Large intestine (tissue), 3 donors: Measurements from ENCODE around the gene RAB39A. TPM values are rescaled to one million over a fixed set of nuclear protein-coding genes. Genes with fewer than 3 reads are reported as not detected.
"Not testable (repeated sequence)": the region's sequence is repeated elsewhere in the genome, so short reads cannot be mapped to it uniquely, and the experiment has no call there.

Source experiments
- DNase-seq, 2 donors: peaks; one replicate each; pipeline versions ENCODE4 v3.0.0 to v3.0.0-alpha.2; 2013
- H3K27ac ChIP-seq: one replicate; pipeline ENCODE4 v1.5.1; 2013; ENCODE audit warnings: low read length
- H3K27me3 ChIP-seq: 2 replicates; pipeline ENCODE4 v1.6.1; 2013; ENCODE audit warnings: low read length; ENCODE audit not compliant: control insufficient read depth, insufficient read depth
- H3K36me3 ChIP-seq: 2 replicates; pipeline ENCODE4 v1.6.1; 2013; ENCODE audit warnings: low read length; ENCODE audit not compliant: control insufficient read depth, insufficient read depth
- H3K4me1 ChIP-seq: one replicate; pipeline ENCODE4 v1.6.1; 2013; ENCODE audit warnings: low read length; ENCODE audit not compliant: control insufficient read depth, insufficient read depth
- H3K4me3 ChIP-seq: one replicate; pipeline ENCODE4 v1.5.1; 2013; ENCODE audit warnings: low read length
- H3K9me3 ChIP-seq: one replicate; pipeline ENCODE4 v1.6.1; 2013; ENCODE audit warnings: mild to moderate bottlenecking, low read depth, low read length, moderate library complexity; ENCODE audit not compliant: control insufficient read depth
- WGBS: methylation state at CpG from one replicate; pipeline ENCODE4 v1.1.5; 2013; ENCODE audit warnings: low lambda C conversion rate; ENCODE audit not compliant: insufficient coverage; 5-methylcytosine and 5-hydroxymethylcytosine counted together
- polyA plus RNA-seq: library from polyadenylated mRNA; unstranded; fragments of 120-200 nt; gene quantifications from one replicate; pipeline ENCODE4 v1.2.1, GENCODE V29; 2013

Gene RAB39A
- polyA plus RNA-seq, 1 donor = 2.2 TPM

- peaks cover 6% of the 10 kb centered on the region for H3K4me1 ChIP-seq
- H3K4me3 ChIP-seq = no peak overlapping the region
- peaks cover 6% of the 10 kb centered on the region for H3K27me3 ChIP-seq
- no CpG with 5 or more reads among the region's 2 CpGs for WGBS
- H3K9me3 ChIP-seq = peaks cover 3% of the 10 kb centered on the region
- H3K27ac ChIP-seq = no peak overlapping the region
- H3K36me3 ChIP-seq = no peaks in the 10 kb centered on the region
- no peak for DNase-seq
Observed at GRCh38 chr11:107924306-107924705, 3.9 kb upstream of the RAB39A start.

GRCh38 chr11:107927559-107927958 lies 689 bp upstream of the RAB39A start:
- Histone ChIP-seq H3K4me1 (peaks cover 6% of the 10 kb centered on the region), H3K36me3 (no peaks in the 10 kb centered on the region), H3K4me3 (peak overlapping the region; percentile 22), H3K9me3 (peaks cover 3% of the 10 kb centered on the region), H3K27ac (no peak overlapping the region), H3K27me3 (peaks cover 11% of the 10 kb centered on the region)
- no peak for DNase-seq
- no CpG with 5 or more reads among the region's 5 CpGs for WGBS

GRCh38 chr11:107928767-107929507 lies 689 bp downstream of the RAB39A start:
- Histone ChIP-seq H3K4me3 (peak overlapping the region; percentile 59), H3K36me3 (no peaks in the 10 kb centered on the region), H3K27ac (no peak overlapping the region), H3K27me3 (peaks cover 11% of the 10 kb centered on the region), H3K4me1 (peaks cover 6% of the 10 kb centered on the region), H3K9me3 (peaks cover 3% of the 10 kb centered on the region)
- WGBS = 0% methylated on average over 11 of the region's 41 CpGs
- DNase-seq = peak; percentile 10 to 45

GRCh38 chr11:107929611-107930200 lies 1.5 kb downstream of the RAB39A start:
- Histone ChIP-seq H3K27me3 (peaks cover 11% of the 10 kb centered on the region), H3K4me1 (peaks cover 6% of the 10 kb centered on the region), H3K36me3 (no peaks in the 10 kb centered on the region), H3K4me3 (no peak overlapping the region), H3K9me3 (peaks cover 3% of the 10 kb centered on the region), H3K27ac (no peak overlapping the region)
- no peak for DNase-seq
- WGBS = 56% methylated on average over 5 of the region's 10 CpGs

- no peak overlapping the region for H3K27ac ChIP-seq
- peaks cover 6% of the 10 kb centered on the region for H3K4me1 ChIP-seq
- peaks cover 3% of the 10 kb centered on the region for H3K9me3 ChIP-seq
- 100% methylated on average over 1 of the region's 7 CpGs for WGBS
- H3K36me3 ChIP-seq = no peaks in the 10 kb centered on the region
- no peak overlapping the region for H3K4me3 ChIP-seq
- no peak for DNase-seq
- peaks cover 11% of the 10 kb centered on the region for H3K27me3 ChIP-seq
Observed at GRCh38 chr11:107931206-107931605, 3.0 kb downstream of the RAB39A start.

GRCh38 chr11:107947904-107948303 lies 19.7 kb downstream of the RAB39A start:
- DNase-seq = no peak
- Histone ChIP-seq H3K9me3 (no peaks in the 10 kb centered on the region), H3K36me3 (no peaks in the 10 kb centered on the region), H3K27ac (no peak overlapping the region), H3K4me1 (no peaks in the 10 kb centered on the region), H3K27me3 (no peaks in the 10 kb centered on the region), H3K4me3 (no peak overlapping the region)
- 96% methylated on average over 2 of the region's 4 CpGs for WGBS

- WGBS = 100% methylated on average over 1 of the region's 12 CpGs
- DNase-seq, H3K27me3 ChIP-seq, H3K4me1 ChIP-seq, H3K36me3 ChIP-seq, H3K4me3 ChIP-seq, H3K9me3 ChIP-seq, H3K27ac ChIP-seq: not testable (repeated sequence)
Observed at GRCh38 chr11:107948328-107948727, 20.1 kb downstream of the RAB39A start.

- Histone ChIP-seq H3K27ac (no peak overlapping the region), H3K36me3 (no peaks in the 10 kb centered on the region), H3K4me1 (no peaks in the 10 kb centered on the region), H3K4me3 (no peak overlapping the region), H3K27me3 (no peaks in the 10 kb centered on the region), H3K9me3 (no peaks in the 10 kb centered on the region)
- DNase-seq = no peak
Observed at GRCh38 chr11:107951155-107951554, 22.9 kb downstream of the RAB39A start.

GRCh38 chr11:107953446-107953845 lies 25.2 kb downstream of the RAB39A start:
- DNase-seq = no peak

GRCh38 chr11:107956543-107956942 lies 28.3 kb downstream of the RAB39A start:
- no peaks in the 10 kb centered on the region for H3K4me1 ChIP-seq

More at GRCh38 chr11:107953446-107953845, 25.2 kb downstream of the RAB39A start:
- Histone ChIP-seq H3K9me3 (no peaks in the 10 kb centered on the region), H3K27me3 (no peaks in the 10 kb centered on the region), H3K27ac (no peak overlapping the region), H3K4me3 (no peak overlapping the region), H3K36me3 (no peaks in the 10 kb centered on the region), H3K4me1 (no peaks in the 10 kb centered on the region)
- no CpG with 5 or more reads among the region's 3 CpGs for WGBS

More at GRCh38 chr11:107956543-107956942, 28.3 kb downstream of the RAB39A start:
- Histone ChIP-seq H3K27me3 (no peaks in the 10 kb centered on the region), H3K36me3 (no peaks in the 10 kb centered on the region), H3K9me3 (no peaks in the 10 kb centered on the region), H3K27ac (no peak overlapping the region), H3K4me3 (no peak overlapping the region)
- WGBS = no CpG with 5 or more reads among the region's 1 CpG
- no peak for DNase-seq
